A549 treated with CORT108297 at 1 μM for 4 hours (cell line): ENCODE measurements around the gene SF3B1. TPM values are rescaled to one million over a fixed set of nuclear protein-coding genes. Genes with fewer than 3 reads are reported as not detected.

Experiments used
- total RNA-seq: library from RNA; stranded (reverse); fragments of 200-300 nt; extraction: Qiagen RNA extraction; gene quantifications from 5 replicates; pipeline ENCODE4 v1.2.3, GENCODE V29; 2022

Gene SF3B1, protein sequence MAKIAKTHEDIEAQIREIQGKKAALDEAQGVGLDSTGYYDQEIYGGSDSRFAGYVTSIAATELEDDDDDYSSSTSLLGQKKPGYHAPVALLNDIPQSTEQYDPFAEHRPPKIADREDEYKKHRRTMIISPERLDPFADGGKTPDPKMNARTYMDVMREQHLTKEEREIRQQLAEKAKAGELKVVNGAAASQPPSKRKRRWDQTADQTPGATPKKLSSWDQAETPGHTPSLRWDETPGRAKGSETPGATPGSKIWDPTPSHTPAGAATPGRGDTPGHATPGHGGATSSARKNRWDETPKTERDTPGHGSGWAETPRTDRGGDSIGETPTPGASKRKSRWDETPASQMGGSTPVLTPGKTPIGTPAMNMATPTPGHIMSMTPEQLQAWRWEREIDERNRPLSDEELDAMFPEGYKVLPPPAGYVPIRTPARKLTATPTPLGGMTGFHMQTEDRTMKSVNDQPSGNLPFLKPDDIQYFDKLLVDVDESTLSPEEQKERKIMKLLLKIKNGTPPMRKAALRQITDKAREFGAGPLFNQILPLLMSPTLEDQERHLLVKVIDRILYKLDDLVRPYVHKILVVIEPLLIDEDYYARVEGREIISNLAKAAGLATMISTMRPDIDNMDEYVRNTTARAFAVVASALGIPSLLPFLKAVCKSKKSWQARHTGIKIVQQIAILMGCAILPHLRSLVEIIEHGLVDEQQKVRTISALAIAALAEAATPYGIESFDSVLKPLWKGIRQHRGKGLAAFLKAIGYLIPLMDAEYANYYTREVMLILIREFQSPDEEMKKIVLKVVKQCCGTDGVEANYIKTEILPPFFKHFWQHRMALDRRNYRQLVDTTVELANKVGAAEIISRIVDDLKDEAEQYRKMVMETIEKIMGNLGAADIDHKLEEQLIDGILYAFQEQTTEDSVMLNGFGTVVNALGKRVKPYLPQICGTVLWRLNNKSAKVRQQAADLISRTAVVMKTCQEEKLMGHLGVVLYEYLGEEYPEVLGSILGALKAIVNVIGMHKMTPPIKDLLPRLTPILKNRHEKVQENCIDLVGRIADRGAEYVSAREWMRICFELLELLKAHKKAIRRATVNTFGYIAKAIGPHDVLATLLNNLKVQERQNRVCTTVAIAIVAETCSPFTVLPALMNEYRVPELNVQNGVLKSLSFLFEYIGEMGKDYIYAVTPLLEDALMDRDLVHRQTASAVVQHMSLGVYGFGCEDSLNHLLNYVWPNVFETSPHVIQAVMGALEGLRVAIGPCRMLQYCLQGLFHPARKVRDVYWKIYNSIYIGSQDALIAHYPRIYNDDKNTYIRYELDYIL
- 111 to 148 TPM (median 123 TPM) in 5 replicates for total RNA-seq

DNA sequence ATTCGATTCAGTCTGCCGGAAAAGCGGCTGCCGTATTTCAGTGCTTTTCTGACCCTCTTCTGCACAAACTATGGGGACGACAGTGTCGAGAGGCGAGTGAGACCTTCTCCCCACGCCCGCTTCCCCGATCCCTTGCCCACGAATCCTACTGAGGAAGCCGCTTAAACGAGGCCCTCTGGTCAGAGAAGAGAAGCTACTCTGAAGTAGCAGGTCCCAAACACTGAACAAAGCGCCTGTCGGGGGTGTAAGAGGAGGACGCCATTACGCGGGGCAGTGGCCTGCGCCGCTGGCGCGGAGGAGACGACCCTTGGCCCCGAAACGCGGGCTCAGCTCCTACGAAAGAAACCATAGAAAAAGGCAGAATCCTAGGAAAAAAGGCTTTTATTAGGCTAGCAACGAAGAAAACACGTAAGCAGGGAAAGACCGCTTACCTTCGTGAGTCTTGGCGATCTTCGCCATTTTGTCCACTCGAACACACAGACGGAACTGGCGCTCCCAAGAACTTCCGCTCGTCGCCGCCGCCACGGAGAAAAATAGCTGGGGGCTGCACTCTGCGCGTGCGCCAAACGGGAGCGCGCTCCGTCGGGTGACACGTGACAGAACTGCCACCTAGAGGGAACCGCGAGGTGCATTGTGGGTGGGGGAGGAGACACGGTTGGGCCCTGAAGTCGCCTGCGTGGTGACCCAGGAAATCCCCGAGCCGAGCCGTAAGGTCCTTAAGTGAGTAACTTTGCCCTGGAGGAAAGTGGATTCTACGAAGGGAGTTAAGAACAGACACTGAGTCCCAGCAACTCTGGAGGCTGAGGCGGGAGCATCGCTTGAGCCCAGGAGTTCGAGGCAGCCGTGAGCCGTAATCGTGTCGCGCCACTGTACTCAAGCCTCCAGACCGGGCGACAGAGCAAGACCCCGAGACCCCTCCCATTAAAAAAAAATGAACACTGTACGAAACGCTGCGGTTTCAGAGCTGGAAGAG is at the start of gene SF3B1:
Gene SF3B1 (minus strand): TSS at position 488 of the 973 bp plus-strand sequence. CDS start 29 bp downstream, at position 459.

DNA sequence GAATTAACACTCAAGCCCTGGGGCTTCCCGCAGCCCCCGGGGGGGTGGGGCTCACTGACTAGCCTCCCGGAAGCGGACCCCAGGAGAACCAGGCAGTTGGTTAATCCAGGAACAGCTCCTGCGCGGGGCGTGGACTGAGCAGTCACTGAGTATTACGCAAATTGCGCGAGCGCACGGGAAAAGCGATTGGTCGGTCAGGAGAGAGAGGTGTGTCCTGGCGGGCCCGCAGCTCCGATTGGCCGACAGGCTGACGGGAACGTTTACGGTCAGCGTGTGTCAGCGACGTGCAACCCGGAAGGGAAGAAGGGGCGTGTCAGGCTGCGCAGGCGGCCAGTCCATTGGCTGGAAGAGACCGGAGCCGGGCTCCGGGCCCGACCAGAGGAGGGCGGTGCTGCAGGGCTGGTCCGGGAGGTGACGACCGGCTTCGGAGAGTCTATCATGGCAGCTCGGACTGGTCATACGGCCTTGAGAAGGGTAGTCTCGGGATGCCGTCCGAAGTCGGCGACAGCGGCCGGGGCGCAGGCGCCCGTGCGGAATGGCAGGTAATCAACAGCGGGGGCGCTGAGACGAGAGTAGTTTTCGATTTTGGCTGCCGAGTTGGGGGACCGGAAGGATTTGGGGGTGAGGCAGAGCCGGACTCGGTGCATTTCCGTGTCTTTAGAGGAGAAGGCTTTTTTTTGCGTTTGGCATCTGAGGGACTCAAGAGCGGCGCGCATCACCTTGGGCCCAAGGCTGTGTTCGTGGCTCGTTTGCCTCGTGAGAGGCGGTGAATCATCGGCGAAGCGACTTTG is 18.5 kb upstream of the SF3B1 start, which contains the start of gene COQ10B:
Gene COQ10B (plus strand): TSS at position 430 of the 791 bp plus-strand sequence. CDS start 9 bp downstream, at position 439.

Other genes starting within 250 kb of the SF3B1 start
- gene ANKRD44, start 124.2 kb downstream of the SF3B1 start, total RNA-seq: 0.91 to 2.7 TPM (median 1.4 TPM) in 5 replicates
- gene COQ10B, start 18.5 kb upstream of the SF3B1 start, total RNA-seq: 17.0 to 21.5 TPM (median 19.2 TPM) in 5 replicates
- gene HSPD1, start 64.8 kb upstream of the SF3B1 start, total RNA-seq: 598 to 787 TPM (median 619 TPM) in 5 replicates
- gene HSPE1, start 65.4 kb upstream of the SF3B1 start, total RNA-seq: 462 to 998 TPM (median 528 TPM) in 5 replicates
- 22.7 to 37.7 TPM (median 27.4 TPM) in 5 replicates for gene MOB4, start 81.0 kb upstream of the SF3B1 start, total RNA-seq
- gene RFTN2, start 240.6 kb upstream of the SF3B1 start, total RNA-seq: 0.01 TPM in 1 of 5 replicates, not detected in the others